GM19438 (cell line): Measurements from ENCODE around the gene ATP13A1.
"Not testable (repeated sequence)": the region's sequence is repeated elsewhere in the genome, so short reads cannot be mapped to it uniquely, and the experiment has no call there.

Experiments
- ATAC-seq: cut with Tn5 transposase; IDR thresholded peaks from one replicate; pipeline ENCODE4 v1.9.1; 2021; ENCODE audit warnings: low read depth; ENCODE audit not compliant: unreplicated experiment

The ATP13A1 gene

GRCh38 chr19:19663256-19664120 is at the start of gene ATP13A1:
Gene ATP13A1, minus strand, starts transcription at chr19:19663676. Its CDS starts 10 bp downstream, at chr19:19663666.
- ATAC-seq, result peak; percentile 52

DNA sequence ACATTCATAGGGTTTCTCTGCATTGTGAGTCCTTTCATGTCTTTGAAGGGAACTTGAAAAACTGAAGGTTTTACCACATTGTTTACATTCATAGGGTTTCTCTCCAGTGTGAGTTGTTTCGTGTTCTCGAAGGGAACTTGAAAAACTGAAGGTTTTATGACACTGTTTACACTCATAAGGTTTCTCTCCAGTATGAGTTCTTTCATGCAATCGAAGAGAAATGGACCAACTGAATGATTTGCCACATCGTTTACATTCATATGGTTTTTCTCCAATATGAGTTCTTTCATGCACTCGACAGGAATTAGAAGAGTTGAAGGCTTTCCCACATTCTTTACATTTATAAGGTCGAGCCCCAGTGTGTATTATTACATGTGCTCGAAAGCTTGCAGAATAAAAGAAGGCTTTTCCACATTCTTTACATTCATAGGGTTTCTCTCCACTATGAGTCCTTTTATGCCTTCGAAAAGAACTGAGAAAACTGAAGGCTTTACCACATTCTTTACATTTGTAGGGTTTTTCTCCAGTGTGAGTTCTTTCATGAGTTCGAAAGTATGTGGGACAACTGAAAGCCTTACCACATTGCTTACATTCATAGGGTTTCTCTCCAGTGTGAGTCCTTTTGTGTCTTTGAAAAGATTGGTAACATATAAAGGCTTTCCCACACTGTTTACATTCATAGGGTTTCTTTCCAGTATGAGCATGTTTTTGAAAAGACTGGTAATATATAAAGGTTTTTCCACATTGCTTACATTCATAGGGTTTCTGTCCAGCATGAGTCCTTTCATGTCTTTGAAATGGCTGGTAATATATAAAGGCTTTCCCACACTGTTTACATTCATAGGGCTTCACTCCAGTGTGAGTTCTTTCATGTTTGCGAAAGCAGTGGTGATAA is 48.7 kb upstream of the ATP13A1 start:
- no peak for ATAC-seq

- ATAC-seq, result no peak
Observed at GRCh38 chr19:19711306-19711933, 47.9 kb upstream of the ATP13A1 start.

- no peak for ATAC-seq
Observed at GRCh38 chr19:19710506-19710905, 47.0 kb upstream of the ATP13A1 start.

GRCh38 chr19:19704836-19705235 is 41.4 kb upstream of the ATP13A1 start:
- no peak for ATAC-seq

- not testable (repeated sequence) for ATAC-seq
Observed at GRCh38 chr19:19700493-19700892, 37.0 kb upstream of the ATP13A1 start.

- ATAC-seq, result no peak
Observed at GRCh38 chr19:19697589-19697988, 34.1 kb upstream of the ATP13A1 start.

DNA sequence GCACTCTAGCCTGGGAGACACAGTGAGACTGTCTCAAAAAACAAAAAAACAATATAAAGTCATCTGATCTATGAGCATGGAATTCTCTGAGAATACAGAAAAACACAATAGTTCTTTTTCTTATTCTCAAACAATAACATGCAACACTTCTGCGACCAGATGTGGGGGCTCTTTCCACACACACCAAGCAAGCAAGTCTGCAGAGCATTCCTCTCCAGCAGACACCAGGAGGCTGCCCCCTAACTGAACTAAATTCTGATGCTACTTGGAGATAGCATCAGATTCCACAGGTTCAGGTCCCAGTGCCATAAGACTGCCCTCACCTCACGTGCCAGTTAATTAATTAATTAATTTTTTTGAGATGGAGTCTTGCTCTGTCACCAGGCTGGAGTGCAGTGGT is 32.9 kb upstream of the ATP13A1 start:
- ATAC-seq, result no peak

- ATAC-seq, result no peak
Observed at GRCh38 chr19:19691683-19692082, 28.2 kb upstream of the ATP13A1 start.

- ATAC-seq, result not testable (repeated sequence)
Observed at GRCh38 chr19:19689023-19689422, 25.5 kb upstream of the ATP13A1 start.

DNA sequence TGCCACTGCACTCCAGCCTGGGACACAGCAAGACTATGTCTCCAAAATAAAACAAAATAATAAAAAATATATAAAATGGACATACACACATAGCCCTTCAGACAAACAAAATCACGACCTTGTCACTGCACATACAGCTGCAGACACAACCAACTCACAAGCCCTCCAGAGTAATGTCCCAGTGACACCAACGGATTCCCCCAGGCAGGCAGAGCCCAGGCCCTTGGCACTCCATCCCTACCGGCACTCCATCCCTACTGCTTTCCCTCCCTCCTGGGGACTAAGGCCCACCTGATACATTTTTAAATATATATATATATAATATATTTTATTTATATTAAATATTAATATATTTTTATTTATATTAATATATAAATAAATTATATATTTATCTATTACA is 23.6 kb upstream of the ATP13A1 start:
- no peak for ATAC-seq

- ATAC-seq, result no peak
Observed at GRCh38 chr19:19686580-19686979, 23.1 kb upstream of the ATP13A1 start.

- ATAC-seq, result not testable (repeated sequence)
Observed at GRCh38 chr19:19686119-19686518, 22.6 kb upstream of the ATP13A1 start.

- no peak for ATAC-seq
Observed at GRCh38 chr19:19679176-19680073, 15.9 kb upstream of the ATP13A1 start.

- no peak for ATAC-seq
Observed at GRCh38 chr19:19677579-19677978, 14.1 kb upstream of the ATP13A1 start.

- no peak for ATAC-seq
Observed at GRCh38 chr19:19674315-19674714, 10.8 kb upstream of the ATP13A1 start.

DNA sequence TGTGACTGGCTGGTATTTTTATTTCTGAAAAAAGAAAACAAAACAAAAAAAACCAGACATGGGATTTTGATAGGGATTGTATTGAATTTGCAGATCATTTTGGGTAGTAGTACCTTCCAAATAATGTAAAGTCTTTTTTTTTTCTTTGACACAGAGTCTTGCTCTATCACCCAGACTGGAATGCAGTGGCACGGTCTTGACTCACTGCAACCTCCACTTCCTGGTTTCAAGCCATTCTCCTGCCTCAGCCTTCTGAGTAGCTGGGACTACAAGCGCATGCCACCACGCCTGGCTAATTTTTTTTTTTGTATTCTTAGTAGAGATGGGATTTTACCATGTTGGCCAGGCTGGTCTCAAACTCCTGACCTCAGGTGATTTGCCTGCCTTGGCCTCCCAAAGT is 9.3 kb upstream of the ATP13A1 start:
- no peak for ATAC-seq

DNA sequence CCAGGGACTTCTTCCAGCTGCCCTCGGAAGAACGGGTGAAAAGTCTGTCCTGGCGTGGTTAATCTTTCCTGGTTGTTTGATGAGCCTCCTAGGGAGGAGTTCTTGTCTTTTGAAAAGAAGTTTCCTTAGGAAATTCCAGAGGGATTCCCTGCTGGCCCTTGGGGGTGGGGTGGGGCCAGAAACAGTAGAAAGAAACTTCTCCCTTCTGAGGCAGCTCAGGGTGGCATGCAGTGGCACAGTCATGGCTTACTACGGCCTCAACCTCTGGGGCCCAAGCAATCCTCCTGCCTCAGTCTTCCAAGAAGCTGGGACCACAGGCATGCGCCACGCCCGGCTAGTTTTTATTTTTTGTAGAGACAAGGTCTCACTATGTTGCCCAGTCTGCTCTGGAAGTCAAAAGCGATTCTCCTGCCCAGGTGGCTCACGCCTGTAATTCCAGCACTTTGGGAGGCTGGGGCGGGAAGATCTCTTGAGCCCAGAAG is 6.6 kb upstream of the ATP13A1 start:
- ATAC-seq, result no peak

DNA sequence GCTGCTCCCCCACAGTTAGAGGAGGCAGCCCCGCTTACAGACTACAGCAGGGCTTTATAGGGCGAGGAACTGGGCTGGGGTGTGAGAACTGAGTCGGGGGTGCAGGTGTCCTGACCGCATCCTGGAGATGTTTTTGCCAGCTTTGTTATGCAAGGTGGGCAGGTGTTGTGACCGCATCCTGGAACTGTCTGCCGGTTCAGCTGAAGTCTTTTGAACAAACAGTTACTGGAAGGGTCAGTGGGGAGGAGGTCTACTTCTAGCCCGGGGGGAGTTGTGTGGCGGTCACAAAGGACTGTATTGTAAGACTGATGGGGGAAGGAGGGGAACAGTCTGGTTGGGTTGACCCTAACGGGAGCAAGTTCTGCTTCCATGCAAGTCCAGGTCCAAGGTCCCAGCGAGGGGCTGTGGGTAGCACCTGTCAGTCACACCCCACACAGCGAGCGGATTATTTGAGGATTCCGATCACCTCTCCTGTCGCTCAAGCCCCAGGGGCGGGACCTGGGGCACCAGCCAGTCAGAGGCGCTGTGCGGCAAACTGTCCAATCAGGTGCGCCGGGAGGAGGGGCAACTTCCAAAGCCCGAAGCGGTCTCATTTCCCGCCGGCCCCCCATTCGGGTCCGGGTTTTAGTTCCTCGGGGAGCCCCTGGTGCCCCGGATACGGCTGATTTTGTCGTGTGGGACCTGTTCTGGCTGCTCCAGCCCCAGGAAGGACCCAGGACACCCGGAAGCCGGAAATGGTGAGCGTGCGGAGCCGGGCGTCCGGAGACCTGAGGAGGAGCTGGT is 4.9 kb upstream of the ATP13A1 start, which contains the start of gene ZNF101:
Gene ZNF101 (plus strand): TSS at position 610 of the 783 bp plus-strand sequence. CDS start 125 bp downstream, at position 735.
- peak; percentile 69 for ATAC-seq
